Caco-2 (cell line): ENCODE results near the gene CDH13. TPM values are rescaled to one million over a fixed set of nuclear protein-coding genes. Genes with fewer than 3 reads are reported as not detected.

Source experiments
- BruUV-seq: library from RNA; stranded (reverse); fragments of 400-500 nt; replicated peaks from 2 replicates; lab custom pipeline; 2021; lab: Mats Ljungman, UMichigan
- CTCF ChIA-PET: fragments of 300-600 bp; sonication (Branson Sonifier 250); formaldehyde crosslinking; loops from one replicate; lab custom pipeline; 2022; ENCODE audit warnings: antibody characterized with exemption; lab: Charles Lee
- POLR2A ChIA-PET: fragments of 300-600 bp; sonication (Branson Sonifier 250); formaldehyde crosslinking; loops from one replicate; lab custom pipeline; 2022; ENCODE audit warnings: antibody characterized with exemption; lab: Charles Lee
- DNase-seq, 2 experiments: peaks; one replicate each; pipeline versions ENCODE4 v3.0.0 to v3.0.0-alpha.2; 2020 to 2022
- H3K27me3 ChIP-seq: replicated peaks from 2 replicates; pipeline ENCODE4 v1.6.0; 2011; ENCODE audit warnings: low read length; ENCODE audit not compliant: control insufficient read depth, insufficient read depth
- H3K36me3 ChIP-seq: 2 replicates; pipeline ENCODE4 v1.5.1; 2011; ENCODE audit warnings: low read length; ENCODE audit not compliant: control insufficient read depth, insufficient read depth
- H3K4me1 ChIP-seq: fragments of 250-450 bp; sonication (Bioruptor Pico); 2 replicates; pipeline ENCODE4 v1.5.1; 2020; ENCODE audit warnings: mild to moderate bottlenecking
- H3K4me3 ChIP-seq: 2 replicates; pipeline ENCODE4 v1.5.1; 2011; ENCODE audit warnings: low read depth, mild to moderate bottlenecking, control low read depth, low read length
- H3K9me3 ChIP-seq: fragments of 250-450 bp; sonication (Bioruptor Pico); 2 replicates; pipeline ENCODE4 v1.5.1; 2020; ENCODE audit warnings: mild to moderate bottlenecking, moderate library complexity
- H3K27ac Mint-ChIP-seq: one replicate; pipeline ENCODE4 v1.8.0; 2022; ENCODE audit warnings: mixed read lengths; ENCODE audit not compliant: unreplicated experiment
- H3K27me3 Mint-ChIP-seq: one replicate; pipeline ENCODE4 v1.8.0; 2022; ENCODE audit warnings: mixed read lengths; ENCODE audit not compliant: insufficient read depth, unreplicated experiment
- H3K36me3 Mint-ChIP-seq: one replicate; pipeline ENCODE4 v1.8.0; 2022; ENCODE audit warnings: mild to moderate bottlenecking, mixed read lengths; ENCODE audit not compliant: insufficient read depth, unreplicated experiment
- H3K4me1 Mint-ChIP-seq: one replicate; pipeline ENCODE4 v1.8.0; 2022; ENCODE audit warnings: low read depth, mixed read lengths; ENCODE audit not compliant: unreplicated experiment
- H3K4me3 Mint-ChIP-seq: one replicate; pipeline ENCODE4 v1.8.0; 2022; ENCODE audit warnings: mild to moderate bottlenecking, moderate library complexity, mixed read lengths; ENCODE audit not compliant: unreplicated experiment
- H3K9me3 Mint-ChIP-seq: one replicate; pipeline ENCODE4 v1.8.0; 2022; ENCODE audit warnings: mixed read lengths; ENCODE audit not compliant: unreplicated experiment
- CTCF ChIP-seq, 2 experiments: fragments of 200-600 bp in 1 of 2; IDR thresholded peaks; 1 replicate in 1 of 2; 2 replicates in 1 of 2; pipeline versions ENCODE4 v1.5.1 to v1.8.0; 2011 to 2022; ENCODE audit warnings: antibody characterized with exemption in 1 of 2, control low read depth in 1 of 2, inconsistent platforms in 1 of 2, low read depth in 1 of 2, low read length in 1 of 2, mild to moderate bottlenecking in 1 of 2, moderate library complexity in 1 of 2; ENCODE audit not compliant: insufficient read depth in 1 of 2, severe bottlenecking in 1 of 2, unreplicated experiment in 1 of 2
- intact Hi-C: fragments of 100-400 bp; cut with micrococcal nuclease; formaldehyde crosslinking; loops from one replicate; pipeline ENCODE4 v1.10.0; 2022; ENCODE audit not compliant: unreplicated experiment
- total RNA-seq: library from RNA; stranded (reverse); gene quantifications from 2 replicates; pipeline ENCODE4 v1.2.3, GENCODE V29; 2022

Gene CDH13
- total RNA-seq, 1 experiment from 2014 or later: 2.2 TPM

DNA sequence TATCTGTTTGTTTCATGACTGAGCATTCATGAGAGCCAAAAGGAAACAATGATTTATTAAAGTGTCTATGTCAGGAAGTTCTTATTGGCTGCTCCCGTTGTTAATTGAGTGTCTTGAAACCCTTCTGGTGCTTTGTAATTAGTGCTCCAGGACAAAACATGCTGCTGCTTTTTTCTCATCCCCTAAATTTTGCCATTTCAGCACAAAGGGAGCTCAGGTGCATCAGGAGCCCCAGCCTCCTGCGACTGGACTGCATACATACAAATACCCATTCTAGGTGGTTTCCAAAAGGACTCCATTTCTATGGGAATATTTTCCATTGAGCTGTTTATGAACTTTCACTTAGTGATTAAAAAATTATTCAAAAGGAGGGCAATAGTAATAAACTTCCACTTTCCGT lies 354.0 kb downstream of the CDH13 start:
- no TSS peak for BruUV-seq
- no peaks in the 10 kb centered on the region for H3K4me1 Mint-ChIP-seq
- ChIA-PET POLR2A (no interaction called here), CTCF (no interaction called here)
- no peak for DNase-seq
- no peaks in the 10 kb centered on the region for H3K36me3 ChIP-seq
- H3K36me3 Mint-ChIP-seq: no peaks in the 10 kb centered on the region
- H3K4me3 Mint-ChIP-seq: no peak overlapping the region
- H3K9me3 ChIP-seq: no peaks in the 10 kb centered on the region; the same call in 1 of the 2 replicates
- no peak overlapping the region for H3K4me3 ChIP-seq
- peaks cover 14% of the 10 kb centered on the region for H3K27me3 Mint-ChIP-seq
- H3K27ac Mint-ChIP-seq: no peak overlapping the region
- no peaks in the 10 kb centered on the region for H3K27me3 ChIP-seq
- intact Hi-C loops: no loop called here
- H3K9me3 Mint-ChIP-seq: peaks cover 11% of the 10 kb centered on the region
- no peaks in the 10 kb centered on the region for H3K4me1 ChIP-seq
- no peak for TF ChIP-seq CTCF (IDR thresholded peaks at IDR 0.05; ENCODE audit: insufficient read depth in 1 of 2, low read depth in 1 of 2, low read length in 1 of 2, severe bottlenecking in 1 of 2, unreplicated experiment in 1 of 2)

DNA sequence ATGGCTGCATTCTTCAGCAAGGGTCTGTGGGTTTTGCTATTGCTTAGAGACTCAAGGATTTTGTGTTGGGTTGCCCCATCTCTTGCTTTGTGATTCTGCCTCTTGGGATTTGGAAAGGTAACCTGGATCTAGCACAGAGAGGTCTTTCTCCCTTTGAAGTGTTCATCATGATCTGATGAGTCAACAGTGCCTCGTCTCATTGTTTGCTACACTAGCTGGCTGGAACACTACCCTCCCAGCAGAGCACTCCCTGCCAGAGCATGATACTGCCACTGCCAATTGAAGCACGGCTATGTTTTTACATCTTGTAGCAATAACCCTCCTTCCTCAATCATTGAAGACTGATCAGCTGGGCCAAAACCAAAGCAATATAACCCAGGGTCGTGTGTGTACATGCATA lies 361.0 kb downstream of the CDH13 start:
- no peaks in the 10 kb centered on the region for H3K9me3 ChIP-seq

DNA sequence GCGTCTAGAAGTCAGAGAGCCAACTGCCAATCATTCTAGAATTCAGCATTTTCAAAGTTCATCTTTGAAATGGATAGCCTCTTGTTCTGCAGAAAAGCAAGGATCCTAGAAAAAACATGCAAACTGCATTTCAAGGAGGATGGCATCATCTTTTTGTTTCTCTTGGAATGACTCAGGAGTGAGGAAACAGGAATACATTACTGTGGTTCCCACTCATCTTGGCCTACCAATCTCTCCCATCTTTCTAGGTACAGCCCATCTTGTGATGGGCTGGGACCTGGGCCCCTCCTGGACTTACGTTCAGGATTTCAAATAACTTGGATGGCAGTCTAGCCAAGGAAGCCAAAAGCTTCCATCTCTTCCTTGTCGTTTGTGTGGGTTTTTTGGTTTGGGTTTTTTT lies 363.4 kb downstream of the CDH13 start:
- no peak overlapping the region for H3K4me3 Mint-ChIP-seq
- H3K4me3 ChIP-seq: no peak overlapping the region
- H3K36me3 Mint-ChIP-seq: no peaks in the 10 kb centered on the region
- no peaks in the 10 kb centered on the region for H3K4me1 Mint-ChIP-seq
- no peak for TF ChIP-seq CTCF (IDR thresholded peaks at IDR 0.05; ENCODE audit: insufficient read depth in 1 of 2, low read depth in 1 of 2, low read length in 1 of 2, severe bottlenecking in 1 of 2, unreplicated experiment in 1 of 2)
- H3K27ac Mint-ChIP-seq: no peak overlapping the region
- CTCF ChIA-PET: no interaction called here
- POLR2A ChIA-PET: no interaction called here
- H3K27me3 Mint-ChIP-seq: peaks cover 3% of the 10 kb centered on the region
- H3K9me3 ChIP-seq: no peaks in the 10 kb centered on the region
- no peak for DNase-seq
- no TSS peak for BruUV-seq
- intact Hi-C loops: no loop called here
- no peaks in the 10 kb centered on the region for H3K9me3 Mint-ChIP-seq
- H3K4me1 ChIP-seq: peaks cover 6% of the 10 kb centered on the region; the same call in 1 of the 2 replicates
- H3K36me3 ChIP-seq: no peaks in the 10 kb centered on the region
- H3K27me3 ChIP-seq: no peaks in the 10 kb centered on the region

More for the DNA sequence above, 361.0 kb downstream of the CDH13 start:
- no peaks in the 10 kb centered on the region for H3K9me3 Mint-ChIP-seq
- H3K36me3 ChIP-seq: no peaks in the 10 kb centered on the region
- no peak overlapping the region for H3K4me3 Mint-ChIP-seq
- H3K4me3 ChIP-seq: no peak overlapping the region
- H3K36me3 Mint-ChIP-seq: no peaks in the 10 kb centered on the region
- H3K27me3 ChIP-seq: no peaks in the 10 kb centered on the region
- intact Hi-C loops: no loop called here
- ChIA-PET POLR2A (no interaction called here), CTCF (no interaction called here)
- TF ChIP-seq CTCF (IDR thresholded peaks at IDR 0.05; ENCODE audit: insufficient read depth in 1 of 2, low read depth in 1 of 2, low read length in 1 of 2, severe bottlenecking in 1 of 2, unreplicated experiment in 1 of 2): no peak
- H3K27me3 Mint-ChIP-seq: peaks cover 8% of the 10 kb centered on the region
- H3K4me1 Mint-ChIP-seq: no peaks in the 10 kb centered on the region
- peaks cover 6% of the 10 kb centered on the region; the same call in 1 of the 2 replicates for H3K4me1 ChIP-seq
- no peak for DNase-seq
- no TSS peak for BruUV-seq
- H3K27ac Mint-ChIP-seq: no peak overlapping the region
